Mesenchymal stem cell (in vitro differentiated cells and primary cell): ENCODE data around the gene SERTAD4.

Experiments used
- DNase-seq: peaks from one replicate; pipeline ENCODE4 v3.0.0-alpha.2; 2013
- H2AFZ ChIP-seq: one replicate; pipeline ENCODE4 v1.6.1; 2013; ENCODE audit warnings: low read depth, mild to moderate bottlenecking, control low read depth, inconsistent platforms, low read length, moderate library complexity
- H2AK5ac ChIP-seq: 2 replicates; pipeline ENCODE4 v1.6.1; 2013; ENCODE audit warnings: low read length, moderate library complexity, mild to moderate bottlenecking, inconsistent platforms; ENCODE audit not compliant: severe bottlenecking
- H2BK120ac ChIP-seq: one replicate; pipeline ENCODE4 v1.6.1; 2013; ENCODE audit warnings: low read depth, mild to moderate bottlenecking, inconsistent platforms, low read length, moderate library complexity
- H2BK12ac ChIP-seq, 2 experiments: one replicate each; pipeline ENCODE4 v1.6.1; 2013; ENCODE audit warnings: inconsistent platforms in 2 of 2, low read length in 2 of 2, mild to moderate bottlenecking in 2 of 2, moderate library complexity in 2 of 2, control low read depth in 1 of 2
- H2BK15ac ChIP-seq: one replicate; pipeline ENCODE4 v1.6.1; 2013; ENCODE audit warnings: mild to moderate bottlenecking, low read depth, inconsistent platforms; ENCODE audit not compliant: poor library complexity, severe bottlenecking
- H2BK5ac ChIP-seq: 2 replicates; pipeline ENCODE4 v1.6.1; 2013; ENCODE audit warnings: low read depth, mild to moderate bottlenecking, low read length, control low read depth, inconsistent platforms; ENCODE audit not compliant: poor library complexity, severe bottlenecking
- H3K14ac ChIP-seq, 2 experiments: one replicate each; pipeline ENCODE4 v1.6.1; 2013; ENCODE audit warnings: inconsistent platforms in 2 of 2, low read length in 2 of 2, control low read depth in 1 of 2, mild to moderate bottlenecking in 1 of 2, moderate library complexity in 1 of 2
- H3K18ac ChIP-seq, 2 experiments: one replicate each; pipeline ENCODE4 v1.6.1; 2013; ENCODE audit warnings: inconsistent platforms in 2 of 2, low read length in 2 of 2, control low read depth in 1 of 2, low read depth in 1 of 2, mild to moderate bottlenecking in 1 of 2
- H3K23ac ChIP-seq, 2 experiments: one replicate each; pipeline ENCODE4 v1.6.1; 2013; ENCODE audit warnings: inconsistent platforms in 2 of 2, low read length in 2 of 2, mild to moderate bottlenecking in 2 of 2, moderate library complexity in 2 of 2, control low read depth in 1 of 2
- H3K27ac ChIP-seq: 2 replicates; pipeline ENCODE4 v1.5.1; 2013; ENCODE audit warnings: mild to moderate bottlenecking, moderate library complexity, low read length, control low read depth, inconsistent platforms; ENCODE audit not compliant: poor library complexity, severe bottlenecking
- H3K27me3 ChIP-seq, 2 experiments: 2 replicates each; pipeline versions ENCODE4 v1.6.1 to v1.7.0; 2013; ENCODE audit warnings: low read length in 2 of 2, mild to moderate bottlenecking in 2 of 2, moderate library complexity in 2 of 2, control low read depth in 1 of 2, inconsistent platforms in 1 of 2; ENCODE audit not compliant: control insufficient read depth in 1 of 2, insufficient read depth in 1 of 2
- H3K36me3 ChIP-seq, 2 experiments: 2 replicates each; pipeline versions ENCODE4 v1.6.1 to v1.7.0; 2013; ENCODE audit warnings: low read length in 2 of 2, control low read depth in 1 of 2, inconsistent platforms in 1 of 2, low read depth in 1 of 2, mild to moderate bottlenecking in 1 of 2; ENCODE audit not compliant: insufficient read depth in 2 of 2, control insufficient read depth in 1 of 2
- H3K4ac ChIP-seq, 2 experiments: one replicate each; pipeline ENCODE4 v1.6.1; 2013; ENCODE audit warnings: inconsistent platforms in 2 of 2, low read length in 2 of 2, mild to moderate bottlenecking in 2 of 2, moderate library complexity in 2 of 2, control low read depth in 1 of 2, low read depth in 1 of 2
- H3K4me1 ChIP-seq: 2 replicates; pipeline ENCODE4 v1.6.1; 2013; ENCODE audit warnings: low read depth, low read length, control low read depth; ENCODE audit not compliant: control insufficient read depth, insufficient read depth
- H3K4me2 ChIP-seq: 2 replicates; pipeline ENCODE4 v1.6.1; 2013; ENCODE audit warnings: low read length, mild to moderate bottlenecking, inconsistent platforms; ENCODE audit not compliant: poor library complexity, severe bottlenecking
- H3K4me3 ChIP-seq, 2 experiments: 2 replicates each; pipeline versions ENCODE4 v1.5.1 to v1.7.0; 2013; ENCODE audit warnings: low read length in 2 of 2, mild to moderate bottlenecking in 2 of 2, control low read depth in 1 of 2, low read depth in 1 of 2; ENCODE audit not compliant: insufficient read depth in 1 of 2
- H3K79me1 ChIP-seq: replicated peaks from 2 replicates; pipeline ENCODE4 v1.6.1; 2013; ENCODE audit warnings: mild to moderate bottlenecking, control low read depth, low read length, inconsistent platforms; ENCODE audit not compliant: poor library complexity, severe bottlenecking
- H3K9ac ChIP-seq: 2 replicates; pipeline ENCODE4 v1.7.0; 2013; ENCODE audit warnings: mild to moderate bottlenecking, low read length, moderate library complexity
- H3K9me3 ChIP-seq: 2 replicates; pipeline ENCODE4 v1.7.0; 2013; ENCODE audit warnings: mild to moderate bottlenecking, low read length; ENCODE audit not compliant: control insufficient read depth
- H4K8ac ChIP-seq: one replicate; pipeline ENCODE4 v1.6.1; 2013; ENCODE audit warnings: inconsistent platforms, mild to moderate bottlenecking, low read length, moderate library complexity
- H4K91ac ChIP-seq: one replicate; pipeline ENCODE4 v1.6.1; 2013; ENCODE audit warnings: mild to moderate bottlenecking, low read length, inconsistent platforms
- WGBS: methylation state at CpG from one replicate; pipeline ENCODE4 v1.1.7; 2013; ENCODE audit warnings: mixed read lengths; 5-methylcytosine and 5-hydroxymethylcytosine counted together

The SERTAD4 gene

GRCh38 chr1:210228158-210228557 is 4.4 kb upstream of the SERTAD4 start:
- Histone ChIP-seq H3K4ac (no peak overlapping the region), H3K23ac (no peak overlapping the region), H3K4me2 (no peak overlapping the region), H3K9me3 (no peaks in the 10 kb centered on the region), H3K14ac (no peak overlapping the region), H2BK12ac (no peak overlapping the region), H4K91ac (no peak overlapping the region), H3K79me1 (peaks cover under 1% of the 10 kb centered on the region), H3K27me3 (peaks cover 0 to 54% of the 10 kb centered on the region in 2 experiments), H3K9ac (no peak overlapping the region), H2AFZ (no peak overlapping the region), H3K4me1 (peaks cover 3% of the 10 kb centered on the region), H2BK5ac (no peak overlapping the region), H2AK5ac (no peak overlapping the region), H2BK15ac (no peak overlapping the region), H3K36me3 (no peaks in the 10 kb centered on the region), H3K4me3 (no peak overlapping the region), H3K27ac (no peak overlapping the region), H4K8ac (no peak overlapping the region), H3K18ac (no peak overlapping the region), H2BK120ac (no peak overlapping the region)
- no peak for DNase-seq
- WGBS = 85% methylated on average over 1 of the region's 1 CpG

GRCh38 chr1:210230149-210230695 is 2.4 kb upstream of the SERTAD4 start:
- no peak overlapping the region for H3K4me3 ChIP-seq
- no peak overlapping the region for H2BK5ac ChIP-seq
- peaks cover 0 to 53% of the 10 kb centered on the region in 2 experiments for H3K27me3 ChIP-seq
- H3K36me3 ChIP-seq = no peaks in the 10 kb centered on the region
- no peaks in the 10 kb centered on the region for H3K9me3 ChIP-seq
- no peak overlapping the region for H2BK12ac ChIP-seq
- no peak overlapping the region for H2AK5ac ChIP-seq
- H3K27ac ChIP-seq = no peak overlapping the region
- no peak overlapping the region for H2BK15ac ChIP-seq
- no peak overlapping the region for H3K14ac ChIP-seq
- no peak overlapping the region for H3K23ac ChIP-seq
- peaks cover 6% of the 10 kb centered on the region for H3K4me1 ChIP-seq
- no peak overlapping the region for H2BK120ac ChIP-seq
- H4K91ac ChIP-seq = no peak overlapping the region
- H3K79me1 ChIP-seq = peaks cover 1% of the 10 kb centered on the region
- no peak overlapping the region for H3K4ac ChIP-seq
- no peak for DNase-seq
- H3K4me2 ChIP-seq = no peak overlapping the region
- no peak overlapping the region for H3K18ac ChIP-seq
- H3K9ac ChIP-seq = no peak overlapping the region
- no peak overlapping the region for H4K8ac ChIP-seq
- no peak overlapping the region for H2AFZ ChIP-seq

- Histone ChIP-seq H3K23ac (no peak overlapping the region), H4K91ac (no peak overlapping the region), H3K9ac (no peak overlapping the region), H2AFZ (no peak overlapping the region), H4K8ac (no peak overlapping the region), H3K79me1 (peaks cover 1% of the 10 kb centered on the region), H2BK5ac (no peak overlapping the region), H3K4me1 (peaks cover 11% of the 10 kb centered on the region), H3K4me2 (peak overlapping the region; percentile 82), H3K27ac (peak overlapping the region; percentile 52), H3K4ac (no peak overlapping the region), H3K4me3 (peak overlapping the region; percentile 77), H3K27me3 (peaks cover 0 to 47% of the 10 kb centered on the region in 2 experiments), H2AK5ac (no peak overlapping the region), H3K36me3 (no peaks in the 10 kb centered on the region), H2BK120ac (peak overlapping the region; percentile 97), H3K14ac (peak overlapping the region in 1 of 2 experiments; percentile 57), H3K9me3 (no peaks in the 10 kb centered on the region), H2BK15ac (no peak overlapping the region), H3K18ac (peak overlapping the region in 1 of 2 experiments; percentile 76), H2BK12ac (no peak overlapping the region)
- WGBS = 1% methylated on average over 9 of the region's 20 CpGs
- peak; percentile 52 for DNase-seq
These were observed 618 bp upstream of the SERTAD4 start for GRCh38 chr1:210231846-210232510.

- H4K8ac ChIP-seq = peak overlapping the region; percentile 21
- H3K4me2 ChIP-seq = peak overlapping the region; percentile 86
- peak overlapping the region; percentile 57 for H2AFZ ChIP-seq
- peaks cover 18% of the 10 kb centered on the region for H3K4me1 ChIP-seq
- peak overlapping the region; percentile 45 for H3K9ac ChIP-seq
- peak; percentile 47 for DNase-seq
- peak overlapping the region; percentile 97 for H2BK120ac ChIP-seq
- peak overlapping the region in 1 of 2 experiments; percentile 81 for H3K23ac ChIP-seq
- H2BK15ac ChIP-seq = peak overlapping the region; percentile 39
- peak overlapping the region; percentile 88 to 97 for H3K4ac ChIP-seq
- peak overlapping the region in 1 of 2 experiments; percentile 13 for H3K14ac ChIP-seq
- H2BK5ac ChIP-seq = peak overlapping the region; percentile 88
- no peaks in the 10 kb centered on the region for H3K9me3 ChIP-seq
- peaks cover 0 to 36% of the 10 kb centered on the region in 2 experiments for H3K27me3 ChIP-seq
- H3K27ac ChIP-seq = peak overlapping the region; percentile 93
- peak overlapping the region; percentile 31 for H2AK5ac ChIP-seq
- H4K91ac ChIP-seq = peak overlapping the region; percentile 44
- H2BK12ac ChIP-seq = peak overlapping the region in 1 of 2 experiments; percentile 92
- WGBS = under 1% methylated on average over 21 of the region's 26 CpGs
- H3K79me1 ChIP-seq = peaks cover 4% of the 10 kb centered on the region
- peaks cover 0 to 3% of the 10 kb centered on the region in 2 experiments for H3K36me3 ChIP-seq
- peak overlapping the region; percentile 77 for H3K4me3 ChIP-seq
- peak overlapping the region; percentile 56 to 100 for H3K18ac ChIP-seq
These were observed 559 bp downstream of the SERTAD4 start for GRCh38 chr1:210233216-210233494.
